GM19239 (cell line): Measurements from ENCODE around the gene TREX2.

Source experiments
- DNase-seq: peaks from one replicate; pipeline ENCODE4 v3.0.0; 2011; ENCODE audit warnings: low spot score; ENCODE audit not compliant: insufficient read length
- FAIRE-seq: peaks from 2 replicates; lab custom pipeline; 2011; peaks lifted over from hg19 to GRCh38; lab: Jason Lieb, UNC

TREX2 gene

DNA sequence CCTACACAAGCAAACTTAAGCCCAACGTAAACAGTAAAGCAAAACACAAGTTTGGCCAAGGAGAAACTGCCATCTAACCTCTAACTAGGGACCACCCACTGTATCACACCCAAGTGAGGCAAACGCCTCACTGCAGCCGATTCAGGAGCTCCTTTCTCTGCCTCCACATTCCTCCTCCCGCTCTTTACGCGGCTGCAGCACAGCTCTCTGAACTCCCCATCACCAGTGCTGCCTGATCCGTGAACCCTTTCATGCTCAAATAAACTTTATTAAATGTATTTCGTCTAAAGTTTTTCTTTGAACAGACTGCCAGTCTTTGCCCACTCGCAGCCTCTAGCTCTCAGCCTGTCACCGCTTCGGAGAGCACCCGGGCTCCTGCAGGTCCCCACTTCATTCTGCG, 51.2 kb downstream of the TREX2 start:
- DNase-seq (no peak), FAIRE-seq (no peak)
